Fibroblast of villous mesenchyme (primary cell): ENCODE measurements around the gene XRCC5. TPM values are rescaled to one million over a fixed set of nuclear protein-coding genes. Genes with fewer than 3 reads are reported as not detected.

Experiments
- DNase-seq: peaks from one replicate; pipeline ENCODE4 v3.0.0-alpha.2; 2010; ENCODE audit warnings: low read depth
- H3K4me3 ChIP-seq: 2 replicates; pipeline ENCODE4 v1.5.1; 2011; ENCODE audit warnings: low read depth, mild to moderate bottlenecking, low read length
- total RNA-seq: library from RNA; depleted of rRNA; stranded (reverse); fragments of >200 nt; gene quantifications from 2 replicates; pipeline ENCODE4 v1.2.3, GENCODE V29; 2012
- TF ChIP-seq, protein P1 (sequence below): IDR thresholded peaks from 2 replicates; pipeline ENCODE4 v1.5.1; 2012; ENCODE audit warnings: low read depth, mild to moderate bottlenecking, low read length; ENCODE audit not compliant: insufficient read depth

Gene XRCC5
- 220 and 278 TPM in 2 replicates for total RNA-seq

- peak; percentile 98 for DNase-seq
- TF ChIP-seq, protein P1, sequence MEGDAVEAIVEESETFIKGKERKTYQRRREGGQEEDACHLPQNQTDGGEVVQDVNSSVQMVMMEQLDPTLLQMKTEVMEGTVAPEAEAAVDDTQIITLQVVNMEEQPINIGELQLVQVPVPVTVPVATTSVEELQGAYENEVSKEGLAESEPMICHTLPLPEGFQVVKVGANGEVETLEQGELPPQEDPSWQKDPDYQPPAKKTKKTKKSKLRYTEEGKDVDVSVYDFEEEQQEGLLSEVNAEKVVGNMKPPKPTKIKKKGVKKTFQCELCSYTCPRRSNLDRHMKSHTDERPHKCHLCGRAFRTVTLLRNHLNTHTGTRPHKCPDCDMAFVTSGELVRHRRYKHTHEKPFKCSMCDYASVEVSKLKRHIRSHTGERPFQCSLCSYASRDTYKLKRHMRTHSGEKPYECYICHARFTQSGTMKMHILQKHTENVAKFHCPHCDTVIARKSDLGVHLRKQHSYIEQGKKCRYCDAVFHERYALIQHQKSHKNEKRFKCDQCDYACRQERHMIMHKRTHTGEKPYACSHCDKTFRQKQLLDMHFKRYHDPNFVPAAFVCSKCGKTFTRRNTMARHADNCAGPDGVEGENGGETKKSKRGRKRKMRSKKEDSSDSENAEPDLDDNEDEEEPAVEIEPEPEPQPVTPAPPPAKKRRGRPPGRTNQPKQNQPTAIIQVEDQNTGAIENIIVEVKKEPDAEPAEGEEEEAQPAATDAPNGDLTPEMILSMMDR, result no peak
- H3K4me3 ChIP-seq, result peak within 1 kb of the TSS; percentile 99
Observed at GRCh38 chr2:216108967-216109921, at the start of gene XRCC5. XRCC5 (plus strand) TSS chr2:216109348; CDS start chr2:216109437, 89 bp downstream.

- no peak overlapping the region for H3K4me3 ChIP-seq
- peak; percentile 19 for DNase-seq
- TF ChIP-seq, protein P1, result peak; percentile 17
Observed at GRCh38 chr2:216064014-216064630, 45.0 kb upstream of the XRCC5 start.

- no peak for DNase-seq
- TF ChIP-seq, protein P1, result no peak
- H3K4me3 ChIP-seq, result no peak overlapping the region
Observed at GRCh38 chr2:216064665-216065064, 44.5 kb upstream of the XRCC5 start.

DNA sequence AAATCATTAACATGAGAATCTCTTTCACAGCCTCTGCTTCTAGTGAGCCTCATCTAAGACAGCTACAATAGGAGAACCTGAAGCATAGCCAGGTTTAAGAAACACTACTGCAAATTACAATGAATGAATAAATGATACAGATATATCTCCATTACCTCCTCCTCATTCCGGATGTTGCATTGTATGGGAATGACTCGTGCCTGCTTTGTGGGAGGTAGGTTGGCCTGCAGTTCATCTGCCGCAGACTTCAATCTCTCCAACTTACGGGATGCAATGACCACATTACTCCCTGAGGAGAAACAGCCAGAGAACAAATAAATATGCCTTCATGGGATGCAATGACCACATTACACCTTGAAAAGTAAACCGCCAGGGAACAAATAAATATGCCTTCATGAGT lies 42.9 kb upstream of the XRCC5 start:
- TF ChIP-seq, protein P1, result no peak
- peak; percentile 21 for DNase-seq
- no peak overlapping the region for H3K4me3 ChIP-seq

DNA sequence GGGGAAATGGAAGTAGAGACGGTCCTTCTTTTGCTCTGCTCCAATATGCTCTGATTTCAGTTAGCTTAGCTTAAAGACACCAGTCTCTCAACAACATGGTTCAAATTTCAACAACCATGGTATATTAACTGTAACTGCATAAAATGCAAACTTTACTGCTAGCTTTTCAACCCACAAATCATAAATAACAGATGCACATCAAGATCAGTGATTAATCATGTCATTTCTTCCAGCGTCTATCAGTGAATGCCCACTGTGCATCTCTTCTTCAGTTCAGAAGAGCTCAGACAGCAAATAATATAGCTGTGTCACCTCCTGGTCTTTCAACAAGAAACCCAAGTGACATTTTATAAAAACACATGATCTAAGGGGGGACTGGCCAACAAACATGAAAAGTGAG lies 40.1 kb upstream of the XRCC5 start:
- TF ChIP-seq, protein P1, result no peak
- H3K4me3 ChIP-seq, result no peak overlapping the region
- DNase-seq, result no peak

DNA sequence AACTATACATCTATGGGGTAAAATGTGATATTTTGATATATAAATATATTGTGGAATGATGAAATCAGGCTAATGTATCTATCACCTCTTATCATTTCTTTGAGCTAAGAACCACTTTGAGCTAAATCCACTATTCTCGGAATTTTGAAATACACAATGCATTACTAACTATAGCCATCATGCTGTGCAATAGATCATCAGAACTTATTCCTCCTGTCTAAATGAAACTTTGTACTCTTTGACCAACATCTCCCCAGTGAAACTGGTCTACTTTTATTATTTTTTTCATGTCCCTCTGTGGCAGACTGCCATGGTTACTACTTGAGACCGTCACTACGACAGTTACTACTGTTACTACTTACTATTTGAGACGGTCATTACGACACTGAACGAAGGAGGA lies 39.0 kb upstream of the XRCC5 start:
- TF ChIP-seq, protein P1, result no peak
- no peak overlapping the region for H3K4me3 ChIP-seq
- no peak for DNase-seq
